HG03175 (cell line): ENCODE data around the gene XPO4.
A peak's percentile ranks its signal among the peaks of the same experiment; 100 is the strongest.

ENCODE experiments used
- ATAC-seq: cut with Tn5 transposase; IDR thresholded peaks from one replicate; pipeline ENCODE4 v1.9.1; 2021; ENCODE audit warnings: mild to moderate bottlenecking, moderate library complexity; ENCODE audit not compliant: unreplicated experiment

Gene XPO4

DNA sequence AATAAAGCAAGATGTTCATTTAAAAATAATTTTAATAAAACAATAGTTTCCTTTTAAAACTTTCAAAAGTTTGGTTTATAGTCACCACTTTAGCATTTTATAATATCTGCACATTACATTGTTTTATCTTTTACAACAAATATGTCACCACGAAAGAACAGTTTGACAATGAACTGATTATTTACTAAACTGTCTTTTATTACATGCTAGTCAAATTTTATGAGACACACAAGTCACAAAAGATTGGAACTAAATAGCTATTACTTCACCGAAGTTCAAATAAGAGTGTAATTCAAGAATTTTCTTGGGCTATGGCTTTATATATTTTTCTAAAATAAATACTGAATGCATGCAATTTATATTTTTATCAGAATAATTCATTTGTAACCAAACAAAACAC lies 71.3 kb downstream of the XPO4 start:
- no peak for ATAC-seq

DNA sequence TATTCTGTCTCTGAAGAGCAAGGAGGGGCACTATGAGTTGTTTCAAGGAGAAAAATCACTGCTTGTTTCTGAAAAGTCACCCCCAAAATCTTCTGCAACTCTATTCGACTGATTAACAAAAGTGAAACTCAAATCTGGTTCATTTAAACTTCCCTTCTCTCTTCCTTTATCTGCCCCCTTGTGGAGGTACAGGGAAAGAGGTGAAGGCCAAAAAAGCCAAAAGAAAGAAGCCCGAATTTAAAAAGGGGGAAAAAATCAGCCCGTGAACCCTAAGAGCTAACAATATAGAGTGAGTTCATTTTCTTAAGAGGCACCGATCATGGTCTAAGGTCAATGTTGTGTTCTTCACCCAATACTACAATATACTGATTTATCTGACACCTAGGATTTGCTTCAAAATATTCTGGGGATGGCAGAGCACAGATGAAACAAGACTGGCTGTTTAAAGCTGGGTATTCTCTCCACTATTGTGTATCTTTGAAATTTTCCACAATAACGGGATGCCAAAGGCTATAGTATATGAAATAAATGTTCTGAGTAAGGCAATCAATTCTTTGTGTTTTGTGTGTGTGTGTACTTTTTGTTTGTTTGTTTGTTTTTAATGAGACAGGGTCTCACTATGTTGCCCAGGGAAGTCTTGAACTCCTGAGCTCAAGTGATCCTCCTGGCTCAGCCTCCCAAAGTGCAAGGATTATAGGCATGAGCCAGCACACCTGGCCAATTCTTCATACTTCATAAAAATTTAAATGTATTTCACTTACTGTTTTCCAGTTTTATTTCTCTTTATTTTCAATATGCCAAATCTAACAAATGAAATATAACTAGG lies 73.8 kb downstream of the XPO4 start:
- peak; percentile 68 for ATAC-seq

DNA sequence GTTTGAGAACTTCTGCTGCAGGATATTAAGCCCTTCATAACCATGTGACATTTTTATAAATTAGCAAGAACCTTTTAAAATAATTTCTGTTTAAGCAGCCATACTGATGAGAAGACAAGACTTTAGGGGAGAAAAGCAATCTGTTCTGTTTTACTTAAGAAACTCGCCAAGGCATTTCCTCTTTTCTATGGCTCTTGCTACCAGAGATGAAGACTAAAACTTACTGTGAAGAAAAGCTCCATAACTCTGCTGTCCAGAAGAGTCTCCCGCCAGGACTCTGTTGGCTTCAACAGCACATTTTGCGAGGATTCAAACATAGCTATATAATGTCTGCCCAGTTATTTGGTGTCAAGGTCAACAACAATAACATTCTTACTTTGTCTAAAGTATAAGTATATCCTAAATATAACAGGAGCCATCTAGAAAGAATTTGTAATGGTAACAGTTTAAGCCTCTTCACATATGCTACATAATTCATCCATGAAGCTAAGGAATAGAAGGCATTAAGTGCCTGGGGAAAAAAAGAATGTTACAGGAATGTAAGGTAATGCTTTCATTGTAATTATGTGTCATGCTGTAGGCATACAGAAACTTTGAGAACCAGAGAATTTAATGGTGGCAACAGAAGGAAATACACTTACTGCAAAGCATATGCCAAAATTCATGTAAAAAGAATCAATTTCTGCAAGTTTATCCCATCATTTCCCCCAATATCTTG lies 75.5 kb downstream of the XPO4 start:
- no peak for ATAC-seq

DNA sequence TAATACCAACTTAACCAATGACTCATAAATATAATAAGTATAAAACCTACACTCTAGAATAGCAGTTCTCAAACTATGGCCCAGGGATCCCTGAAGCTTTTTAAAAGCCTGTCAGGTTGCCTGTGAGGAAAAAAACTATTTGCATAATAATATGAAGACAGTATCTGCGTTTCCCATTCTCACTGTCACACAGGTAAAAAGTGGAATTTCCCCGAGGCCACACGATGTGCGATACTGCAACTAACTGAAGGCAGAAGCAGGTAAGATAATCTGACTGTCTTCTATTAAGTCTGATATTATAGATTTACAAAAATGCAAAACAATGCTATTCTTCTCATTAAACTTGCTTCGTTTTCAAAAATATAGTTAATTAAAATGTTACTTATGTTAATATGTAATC lies 76.2 kb downstream of the XPO4 start:
- no peak for ATAC-seq

DNA sequence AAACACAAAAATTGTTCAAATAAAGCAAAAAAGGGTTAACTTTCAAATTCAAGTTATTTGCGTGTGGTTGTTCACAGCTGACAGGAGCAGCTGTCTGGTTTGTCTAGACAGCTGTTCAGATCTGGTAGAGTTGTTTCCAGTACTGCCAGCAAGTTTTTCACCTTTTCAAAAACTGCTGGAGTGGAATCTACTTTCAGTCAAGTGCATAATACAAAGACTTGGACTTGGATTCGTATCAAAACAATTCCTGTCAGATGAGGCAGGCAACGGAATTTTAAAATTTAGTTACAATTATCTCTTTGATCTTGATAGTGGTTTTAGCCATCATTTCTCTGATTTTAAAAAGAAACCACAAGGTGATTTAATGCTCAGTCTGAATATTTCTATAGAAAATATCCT lies 77.1 kb downstream of the XPO4 start:
- ATAC-seq: no peak

DNA sequence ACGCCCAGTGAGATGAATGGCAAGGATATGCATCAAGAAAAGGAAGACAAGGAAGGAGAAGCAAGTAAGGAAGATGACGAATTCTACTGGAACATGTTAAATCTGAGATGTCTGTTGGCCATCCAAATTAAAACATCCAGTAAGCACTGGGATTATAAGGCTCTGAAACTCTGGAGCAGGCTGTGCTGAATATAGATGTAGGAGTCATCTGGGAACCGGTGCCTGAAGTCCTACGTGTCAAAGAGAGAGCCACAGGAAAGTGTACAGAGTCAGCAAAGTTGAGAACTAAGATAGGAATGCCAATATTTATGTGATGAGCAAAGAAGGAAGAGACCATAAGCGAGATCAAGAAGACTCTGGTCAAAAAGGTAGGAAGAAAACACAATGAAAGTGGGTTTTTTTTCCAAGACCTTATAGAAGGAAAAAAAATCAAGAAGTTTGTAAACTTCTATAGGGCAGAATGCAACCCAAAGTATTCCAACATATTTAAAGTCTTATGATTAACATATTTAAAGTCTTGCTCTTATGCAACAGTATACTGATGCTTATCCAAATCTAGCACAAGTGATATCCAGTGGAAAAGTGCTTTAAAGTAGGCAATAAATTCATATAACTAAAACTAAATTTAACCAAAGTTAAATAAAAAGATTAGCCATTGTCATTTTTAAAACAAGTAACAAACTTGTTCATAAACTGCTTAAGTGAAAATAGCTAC lies 77.6 kb downstream of the XPO4 start:
- ATAC-seq: no peak

DNA sequence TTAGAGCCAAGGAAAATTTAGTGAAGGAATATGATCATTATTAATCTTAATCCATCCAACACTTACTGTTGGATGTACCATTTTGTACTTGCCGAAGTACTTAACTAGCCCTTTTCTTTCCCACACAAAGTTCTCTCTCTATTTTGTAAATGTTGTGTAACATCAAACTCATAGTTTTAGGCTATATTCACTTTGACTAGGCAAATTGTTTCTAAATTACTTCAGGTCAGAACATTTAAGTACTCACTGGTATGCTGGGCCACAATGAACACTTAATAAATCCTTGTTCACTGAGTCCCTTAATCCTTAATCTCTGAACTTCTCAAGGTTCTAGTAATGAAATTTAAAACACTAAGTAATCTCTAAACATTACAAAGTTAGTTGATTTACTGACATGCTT lies 79.5 kb downstream of the XPO4 start:
- no peak for ATAC-seq

DNA sequence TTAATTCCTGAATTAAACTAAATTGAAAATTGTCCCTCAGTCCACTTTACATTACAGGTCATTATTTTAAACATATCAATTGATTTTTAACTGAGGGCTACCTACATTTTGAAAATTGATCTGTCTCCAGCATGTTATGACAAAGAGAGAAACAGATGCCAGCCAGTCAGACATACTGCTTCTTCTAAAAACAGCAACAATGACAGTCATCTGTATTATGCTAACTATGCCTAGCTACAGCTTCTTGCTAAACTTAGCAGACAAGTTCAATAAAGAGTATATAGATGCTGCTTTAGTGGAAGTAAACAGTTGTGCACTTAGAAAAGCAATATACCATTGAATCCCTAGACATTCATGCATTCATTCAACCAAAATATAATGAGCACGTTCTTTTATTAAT lies 80.1 kb downstream of the XPO4 start:
- ATAC-seq: no peak

DNA sequence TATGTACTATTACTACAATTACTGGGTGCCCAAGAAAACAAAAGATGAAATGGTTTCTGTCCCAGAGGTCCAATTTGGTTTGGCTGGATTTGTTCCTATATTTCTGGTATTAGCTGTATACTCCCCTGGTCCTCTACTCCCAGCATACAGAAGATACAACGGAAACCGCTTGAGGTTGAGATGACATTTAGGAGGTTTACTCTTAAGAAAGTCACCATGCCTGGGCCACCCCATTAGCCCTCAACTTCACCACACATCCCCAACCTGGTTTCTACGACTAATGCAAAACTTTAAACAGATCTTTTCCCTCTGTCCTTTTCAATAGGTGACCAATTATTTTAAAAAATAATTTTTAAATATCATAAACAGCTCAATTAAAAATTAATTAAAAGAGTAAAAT lies 82.8 kb downstream of the XPO4 start:
- ATAC-seq: no peak

DNA sequence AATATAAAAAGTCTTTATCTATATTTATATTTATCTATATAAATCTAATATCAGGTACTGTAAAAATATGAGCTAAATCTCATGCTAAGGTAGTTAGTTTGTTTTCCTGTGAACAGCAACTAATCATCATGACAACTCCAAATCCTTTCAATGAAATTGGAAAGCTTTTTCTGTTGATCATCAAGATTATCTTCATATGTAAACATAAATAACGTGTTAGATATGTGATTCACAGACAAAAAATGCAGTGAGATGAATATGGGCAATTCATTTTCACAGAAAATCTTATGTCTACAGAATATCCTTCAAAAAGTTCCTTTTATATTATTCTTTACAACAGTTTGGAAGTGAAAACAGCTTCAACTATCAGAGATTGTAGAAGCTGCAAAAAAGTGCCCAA lies 87.1 kb downstream of the XPO4 start:
- no peak for ATAC-seq

DNA sequence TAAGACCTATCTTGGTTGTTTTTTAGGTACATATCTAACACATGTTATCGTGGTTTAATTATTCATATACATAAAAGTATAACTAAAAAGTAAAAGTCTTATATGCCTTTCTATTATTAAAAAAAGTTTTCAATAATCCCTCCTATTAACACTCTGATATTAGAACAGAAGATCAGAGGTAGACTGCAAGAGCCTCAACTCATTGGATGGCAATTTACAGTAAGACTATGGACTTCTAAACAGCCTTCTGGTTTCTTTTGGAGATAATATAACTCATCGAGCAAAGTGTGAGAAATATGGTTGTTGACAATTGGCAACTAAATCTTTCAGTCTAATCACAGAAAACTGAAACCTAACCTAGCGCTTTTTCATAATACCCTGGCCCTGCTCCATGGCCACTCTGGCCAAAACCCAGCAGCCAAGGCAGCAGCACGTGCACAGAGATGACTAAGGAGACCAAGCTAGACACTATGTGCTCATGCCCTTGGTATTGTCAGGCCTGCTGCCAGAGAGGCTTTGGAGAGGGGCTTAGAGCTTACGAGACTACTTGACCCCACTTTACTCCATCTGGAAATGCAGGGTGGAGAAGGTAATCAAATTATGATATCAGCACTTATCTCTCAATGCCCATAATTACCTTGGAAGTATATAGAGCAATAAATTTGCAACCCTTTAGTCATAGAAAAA lies 88.2 kb downstream of the XPO4 start:
- no peak for ATAC-seq

DNA sequence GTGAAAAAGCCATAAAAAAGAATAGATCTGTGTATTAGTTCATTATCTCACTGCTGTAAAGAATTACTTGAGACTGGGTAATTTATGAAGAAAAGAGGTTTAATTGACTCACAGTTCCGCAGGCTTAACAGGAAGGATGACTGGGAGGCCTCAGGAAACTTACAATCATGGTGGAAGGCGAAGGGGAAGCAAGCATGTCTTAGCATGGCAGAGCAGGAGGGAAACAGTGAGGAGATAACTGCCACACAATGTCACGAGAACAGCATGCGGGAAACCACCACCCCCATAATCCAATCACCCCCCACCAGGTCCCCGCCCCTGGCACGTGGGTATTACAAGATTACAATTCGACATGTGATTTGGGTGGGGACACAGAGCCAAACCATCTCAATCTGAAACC lies 89.7 kb downstream of the XPO4 start:
- ATAC-seq: no peak

DNA sequence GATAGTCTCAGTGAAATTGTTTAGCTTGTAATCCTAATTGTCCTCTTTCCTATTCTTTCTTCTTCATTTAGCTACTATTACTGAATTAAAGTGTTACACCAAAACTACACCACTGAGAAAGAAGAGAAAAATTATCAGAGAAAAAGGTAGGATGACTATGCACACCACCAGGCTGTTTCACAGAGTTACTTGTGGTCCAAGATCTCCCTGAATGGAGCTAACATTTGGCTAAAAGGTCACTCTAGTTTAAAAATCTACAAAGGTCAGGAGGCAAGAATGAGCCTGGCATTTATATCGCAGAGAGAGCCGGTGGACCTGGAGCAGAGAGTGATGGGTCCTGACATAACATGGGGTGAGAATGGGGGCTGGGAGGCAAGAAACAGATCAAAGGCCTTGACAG lies 91.7 kb downstream of the XPO4 start:
- ATAC-seq: no peak

DNA sequence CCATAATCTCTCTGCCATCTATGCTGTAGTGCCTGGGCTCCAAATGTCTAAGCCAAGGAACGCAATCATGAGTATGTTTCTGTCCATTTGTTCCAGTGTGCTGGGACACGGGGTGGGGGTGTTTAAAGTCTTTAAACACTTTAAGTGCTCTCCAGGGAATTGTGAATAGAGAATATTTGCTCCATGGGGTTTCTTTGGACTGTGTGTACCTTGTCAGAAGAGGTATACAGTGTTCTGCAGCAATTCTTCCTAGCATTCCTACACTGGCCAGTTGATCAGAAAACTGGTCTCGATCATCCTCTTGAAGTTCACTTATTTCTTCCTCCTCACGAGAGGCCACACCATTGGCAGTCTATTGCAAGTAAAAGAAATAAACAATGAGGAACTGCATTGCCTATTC lies 93.7 kb downstream of the XPO4 start:
- ATAC-seq: no peak

DNA sequence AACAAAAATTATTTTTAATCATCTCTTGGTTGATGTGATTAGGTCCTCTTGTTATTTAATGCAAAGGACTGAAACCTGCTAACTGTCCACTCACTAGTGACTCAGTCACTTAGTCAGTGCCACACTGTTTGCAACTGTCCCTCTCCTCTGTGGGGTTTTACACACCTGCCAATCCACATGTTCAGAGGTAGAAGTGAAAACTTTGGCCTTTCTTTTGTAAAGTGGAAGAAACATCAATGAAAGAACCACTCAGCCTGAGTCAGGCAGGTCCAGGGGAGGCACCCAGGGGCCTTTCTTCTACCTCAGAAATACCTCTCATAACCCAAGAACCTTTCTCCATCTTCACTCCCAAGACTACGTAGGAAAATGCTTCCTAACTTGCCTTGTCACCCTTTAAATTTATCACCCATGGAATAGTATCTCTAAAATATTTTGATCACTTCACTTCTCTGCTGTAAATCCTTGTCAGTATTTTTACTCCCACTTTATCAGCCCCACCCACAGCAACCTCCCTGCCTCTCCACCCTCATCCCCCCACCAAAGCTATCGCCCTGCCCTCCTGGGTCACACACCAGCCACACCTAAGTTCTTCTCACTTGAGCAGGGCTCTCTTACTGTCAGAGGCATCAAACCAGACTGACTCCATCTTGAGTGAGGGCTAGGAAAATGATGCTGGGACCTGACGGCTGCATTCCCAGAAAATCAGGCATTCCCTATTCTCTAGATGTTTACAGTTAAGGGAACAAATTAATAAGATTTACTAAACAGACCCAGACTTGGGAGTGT lies 99.2 kb downstream of the XPO4 start:
- no peak for ATAC-seq

DNA sequence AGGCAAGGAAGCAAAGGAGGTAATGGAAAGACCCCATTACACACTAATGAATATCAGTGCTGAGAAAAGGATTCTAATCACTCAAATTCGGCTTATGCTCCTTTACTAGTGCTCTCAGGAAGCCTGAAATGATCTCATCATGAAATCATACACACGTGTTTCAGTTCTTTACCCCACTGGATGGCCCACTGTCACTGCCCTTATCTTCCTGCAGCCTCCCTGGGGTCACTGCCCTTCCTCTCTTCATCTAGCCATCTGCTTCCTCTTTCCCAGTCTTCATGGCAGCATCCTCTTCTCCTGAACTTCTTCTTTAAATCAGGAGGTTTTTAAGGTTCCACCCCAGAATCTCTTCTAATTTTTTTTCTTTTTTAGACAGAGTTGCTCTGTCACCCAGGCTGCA lies 100.8 kb downstream of the XPO4 start:
- no peak for ATAC-seq

DNA sequence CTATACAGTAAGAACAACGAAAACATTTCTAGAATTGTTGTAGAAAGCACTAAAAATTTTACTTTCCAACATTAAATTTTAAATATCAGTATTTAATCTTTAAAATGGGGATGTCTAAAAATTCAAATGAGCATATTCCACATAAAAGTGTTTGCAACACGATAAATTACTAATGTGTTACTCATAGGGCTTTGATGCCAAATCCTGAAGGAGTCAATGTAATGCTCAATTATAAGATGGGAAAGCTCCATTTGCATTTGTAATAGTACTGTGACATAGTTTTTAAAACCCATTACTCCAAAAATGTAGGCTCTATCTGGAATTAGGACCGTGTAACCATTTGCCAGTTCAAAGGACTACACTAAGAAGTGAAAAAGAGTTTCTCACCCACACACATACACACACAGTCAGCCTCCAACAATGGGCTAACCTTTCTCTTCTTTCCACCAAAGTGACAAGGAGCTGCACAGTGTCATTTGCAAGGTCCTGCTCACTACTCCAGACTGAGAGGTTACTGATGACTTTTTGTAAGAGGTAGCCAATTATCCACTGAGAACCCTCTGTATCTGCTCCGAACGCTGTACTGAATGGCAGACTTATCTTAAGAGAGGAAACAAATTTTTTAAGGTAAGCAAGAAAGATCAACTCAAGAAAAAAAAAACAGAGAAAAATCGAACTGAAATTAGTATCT lies 102.7 kb downstream of the XPO4 start:
- ATAC-seq: no peak

DNA sequence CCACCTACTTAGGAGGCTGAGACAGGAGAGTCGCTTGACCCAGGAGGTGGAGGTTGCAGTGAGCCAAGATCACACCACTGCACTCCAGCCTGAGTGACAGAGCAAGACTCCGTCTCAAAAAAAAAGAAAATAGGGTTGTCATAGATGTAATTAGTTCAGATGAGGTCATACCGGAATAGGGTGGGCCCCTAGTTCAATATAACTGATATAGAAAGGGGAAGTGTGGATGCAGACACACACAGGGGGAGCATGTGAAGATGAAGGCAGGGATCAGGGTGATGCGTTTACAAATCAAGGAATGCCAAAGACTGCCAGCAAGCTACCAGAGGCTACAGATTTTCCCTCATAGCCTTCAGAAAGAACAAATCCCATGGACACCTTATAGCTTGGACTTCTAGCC lies 104.5 kb downstream of the XPO4 start:
- ATAC-seq: no peak

DNA sequence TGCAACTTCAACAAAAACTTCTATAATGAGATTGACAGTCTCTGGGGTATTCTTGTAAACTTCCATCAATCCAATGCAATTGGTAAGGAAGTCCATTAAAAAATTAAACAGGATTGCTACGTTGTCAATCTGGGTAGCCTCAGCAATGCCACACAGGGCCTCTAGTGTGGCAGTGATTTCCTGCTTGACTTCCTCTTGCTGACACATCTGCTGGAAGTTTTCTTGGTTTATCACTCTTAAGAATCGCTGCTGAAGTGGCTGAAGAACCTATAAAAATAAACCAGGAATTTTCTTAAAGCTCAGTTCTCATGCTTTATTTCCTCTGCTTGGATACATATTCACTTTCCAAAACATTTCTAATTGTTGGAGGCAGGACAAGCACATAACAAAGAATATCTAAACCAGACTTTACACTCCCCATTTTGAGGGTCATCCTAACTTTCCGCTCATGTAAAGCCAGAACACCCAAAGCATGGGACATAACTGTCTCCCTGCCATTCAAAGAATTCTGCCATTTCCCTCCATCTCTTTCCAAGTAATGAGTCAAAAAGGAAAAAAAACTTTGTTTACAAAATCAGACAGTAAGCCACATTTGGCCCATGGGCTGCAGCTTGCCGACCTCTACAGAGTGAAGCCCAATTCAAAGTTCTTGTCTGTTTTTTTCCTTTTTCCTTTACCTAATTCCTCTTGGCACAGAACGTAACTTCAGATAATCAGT lies 105.6 kb downstream of the XPO4 start:
- ATAC-seq: no peak
